ENCODE data around the gene FBXO21. TPM values are rescaled to one million over a fixed set of nuclear protein-coding genes. Genes with fewer than 3 reads are reported as not detected.
"Not testable (repeated sequence)": the region's sequence is repeated elsewhere in the genome, so short reads cannot be mapped to it uniquely, and the experiment has no call there.

The FBXO21 gene
- total RNA-seq, 2 experiments from 2014 or later = 21.7 to 26.1 TPM

- Mint-ChIP-seq H3K27me3 (no peaks in the 10 kb centered on the region), H3K36me3 (ENCODE audit: low read depth) (no peaks in the 10 kb centered on the region), H3K9me3 (no peaks in the 10 kb centered on the region), H3K27ac (no peak overlapping the region), H3K4me1 (no peaks in the 10 kb centered on the region), H3K4me3 (no peak overlapping the region)
- DNase-seq = no peak
- ChIA-PET CTCF (interaction anchor here (0.6 to 4.1 kb wide), 8 partner anchors 8 to 867 kb away, joined by 3 to 97 read pairs (median 5); no protein-coding TSS in a partner anchor), POLR2A (interaction anchor here (1.5 kb wide), 1 partner anchor 18 kb away, joined by 5 read pairs; no protein-coding TSS in a partner anchor)
These were observed 71.3 kb downstream of the FBXO21 start for GRCh38 chr12:117118838-117119591.

DNA sequence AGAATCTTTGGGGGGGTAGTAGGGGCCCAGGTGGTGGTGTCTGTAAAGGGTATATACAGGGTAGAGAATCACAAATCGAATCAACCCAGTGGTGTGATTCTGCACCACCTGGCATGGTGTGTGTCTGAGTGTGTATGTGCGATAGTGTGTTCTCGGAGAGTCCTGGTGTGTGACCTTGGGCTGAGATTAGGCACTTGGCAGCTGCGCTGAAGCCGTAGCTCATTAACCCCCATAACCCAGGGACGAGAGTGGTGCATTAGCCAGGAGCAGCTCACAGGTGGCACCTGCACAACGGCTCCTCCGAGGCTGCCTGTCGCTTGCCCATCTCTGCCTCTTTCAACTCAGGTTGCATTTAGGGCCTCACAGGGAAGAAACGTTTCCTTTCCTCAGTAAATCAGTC lies 75.5 kb downstream of the FBXO21 start:
- Mint-ChIP-seq H3K27ac (no peak overlapping the region), H3K4me3 (no peak overlapping the region), H3K27me3 (peaks cover 6% of the 10 kb centered on the region), H3K4me1 (no peaks in the 10 kb centered on the region), H3K9me3 (no peaks in the 10 kb centered on the region), H3K36me3 (ENCODE audit: low read depth) (no peaks in the 10 kb centered on the region)
- POLR2A ChIA-PET = no interaction called here
- DNase-seq = no peak
- CTCF ChIA-PET = no interaction called here

DNA sequence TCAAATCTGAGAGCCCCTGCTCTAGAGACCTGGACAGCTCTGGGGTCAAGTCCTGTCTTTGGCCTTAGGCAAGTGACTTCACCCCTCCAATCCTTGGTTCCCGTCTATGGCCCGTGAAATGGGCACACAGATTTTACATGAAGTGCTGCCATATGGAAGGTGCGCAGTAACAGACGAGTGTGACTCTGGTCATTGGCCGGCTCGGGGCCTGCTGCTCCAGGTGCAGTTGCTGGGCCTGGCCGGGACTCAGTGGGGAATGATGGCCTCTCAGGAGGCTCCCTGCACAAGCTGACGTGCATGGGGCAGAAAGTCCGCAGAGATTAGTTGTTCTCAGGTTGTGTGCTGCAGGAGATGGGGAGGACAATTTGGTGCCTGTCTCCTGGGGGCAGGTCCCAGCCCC lies 77.0 kb downstream of the FBXO21 start:
- ChIA-PET CTCF (interaction anchor here (1.2 to 1.3 kb wide), 2 partner anchors 18 to 122 kb away, joined by 3 read pairs; no protein-coding TSS in a partner anchor), POLR2A (interaction anchor here (1.3 kb wide), 1 partner anchor 15 kb away, joined by 3 read pairs; no protein-coding TSS in a partner anchor)
- no peaks in the 10 kb centered on the region for H3K36me3 Mint-ChIP-seq (ENCODE audit: low read depth)
- H3K4me1 Mint-ChIP-seq = no peaks in the 10 kb centered on the region
- no peak overlapping the region for H3K27ac Mint-ChIP-seq
- DNase-seq = no peak
- peaks cover 11% of the 10 kb centered on the region for H3K27me3 Mint-ChIP-seq
- no peaks in the 10 kb centered on the region for H3K9me3 Mint-ChIP-seq
- no peak overlapping the region for H3K4me3 Mint-ChIP-seq

GRCh38 chr12:117111821-117112595 lies 78.3 kb downstream of the FBXO21 start:
- H3K36me3 Mint-ChIP-seq (ENCODE audit: low read depth) = no peaks in the 10 kb centered on the region
- CTCF ChIA-PET = interaction anchor here (0.5 to 1.7 kb wide), 6 partner anchors 9 to 408 kb away, joined by 3 to 4 read pairs (median 3); no protein-coding TSS in a partner anchor
- no peaks in the 10 kb centered on the region for H3K4me1 Mint-ChIP-seq
- H3K4me3 Mint-ChIP-seq = no peak overlapping the region
- no peaks in the 10 kb centered on the region for H3K9me3 Mint-ChIP-seq
- POLR2A ChIA-PET = no interaction called here
- peaks cover 19% of the 10 kb centered on the region for H3K27me3 Mint-ChIP-seq
- no peak overlapping the region for H3K27ac Mint-ChIP-seq
- no peak for DNase-seq

GRCh38 chr12:117111386-117111785 lies 78.9 kb downstream of the FBXO21 start:
- Mint-ChIP-seq H3K4me3 (no peak overlapping the region), H3K27ac (no peak overlapping the region), H3K4me1 (peaks cover 1% of the 10 kb centered on the region), H3K27me3 (peaks cover 19% of the 10 kb centered on the region), H3K9me3 (no peaks in the 10 kb centered on the region), H3K36me3 (ENCODE audit: low read depth) (no peaks in the 10 kb centered on the region)
- ChIA-PET CTCF (interaction anchor here (0.8 to 1.7 kb wide), 3 partner anchors 8 to 88 kb away, joined by 3 to 4 read pairs (median 3); no protein-coding TSS in a partner anchor), POLR2A (no interaction called here)
- DNase-seq = no peak

GRCh38 chr12:117109943-117110635 lies 80.2 kb downstream of the FBXO21 start:
- CTCF ChIA-PET = interaction anchor here (1.1 kb wide), 1 partner anchor 9 kb away, joined by 3 read pairs; no protein-coding TSS in a partner anchor
- POLR2A ChIA-PET = no interaction called here
- Mint-ChIP-seq H3K4me1 (peaks cover 14% of the 10 kb centered on the region), H3K9me3 (no peaks in the 10 kb centered on the region), H3K4me3 (no peak overlapping the region), H3K27ac (no peak overlapping the region), H3K36me3 (ENCODE audit: low read depth) (no peaks in the 10 kb centered on the region), H3K27me3 (peaks cover 27% of the 10 kb centered on the region)
- no peak for DNase-seq

GRCh38 chr12:117105902-117106301 lies 84.4 kb downstream of the FBXO21 start:
- no peaks in the 10 kb centered on the region for H3K36me3 Mint-ChIP-seq (ENCODE audit: low read depth)
- peaks cover 14% of the 10 kb centered on the region for H3K4me1 Mint-ChIP-seq
- no peak overlapping the region for H3K4me3 Mint-ChIP-seq
- ChIA-PET CTCF (interaction anchor here (1.6 to 2.0 kb wide), 2 partner anchors 13 to 80 kb away, joined by 3 to 5 read pairs; no protein-coding TSS in a partner anchor), POLR2A (interaction anchor here (0.6 to 1.0 kb wide), 2 partner anchors 28 to 43 kb away, joined by 3 read pairs; no protein-coding TSS in a partner anchor)
- no peaks in the 10 kb centered on the region for H3K9me3 Mint-ChIP-seq
- no peak overlapping the region for H3K27ac Mint-ChIP-seq
- DNase-seq = peak; percentile 62
- H3K27me3 Mint-ChIP-seq = peaks cover 45% of the 10 kb centered on the region

GRCh38 chr12:117104003-117104402 lies 86.3 kb downstream of the FBXO21 start:
- CTCF ChIA-PET = interaction anchor here (2.0 kb wide), 1 partner anchor 78 kb away, joined by 5 read pairs; no protein-coding TSS in a partner anchor
- H3K36me3 Mint-ChIP-seq (ENCODE audit: low read depth); H3K9me3 Mint-ChIP-seq; POLR2A ChIA-PET; H3K4me3 Mint-ChIP-seq; H3K27ac Mint-ChIP-seq; DNase-seq: not testable (repeated sequence)
- H3K4me1 Mint-ChIP-seq = peaks cover 23% of the 10 kb centered on the region
- peaks cover 42% of the 10 kb centered on the region for H3K27me3 Mint-ChIP-seq

DNA sequence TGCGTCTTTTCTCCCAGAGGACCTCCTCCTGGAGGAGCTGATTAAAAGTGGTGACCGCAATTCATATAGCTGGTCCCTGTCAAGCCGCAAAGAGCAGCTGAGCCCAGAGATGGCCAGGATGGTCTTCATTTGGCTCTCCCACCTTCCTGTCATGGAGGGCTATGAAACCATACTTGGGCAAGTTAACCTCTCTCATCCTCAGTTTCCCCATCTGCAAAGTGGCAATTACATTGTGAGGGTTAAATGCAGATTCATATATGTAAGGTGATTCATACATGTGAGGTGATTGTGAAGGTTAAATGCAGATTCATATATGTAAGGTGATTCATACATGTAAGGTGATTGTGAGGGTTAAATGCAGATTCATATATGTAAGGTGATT lies 87.5 kb downstream of the FBXO21 start:
- Mint-ChIP-seq H3K27me3 (peaks cover 44% of the 10 kb centered on the region), H3K9me3 (no peaks in the 10 kb centered on the region), H3K4me3 (no peak overlapping the region), H3K36me3 (ENCODE audit: low read depth) (no peaks in the 10 kb centered on the region), H3K27ac (no peak overlapping the region), H3K4me1 (peaks cover 26% of the 10 kb centered on the region)
- no peak for DNase-seq
- POLR2A ChIA-PET = interaction anchor here (1.2 kb wide), 1 partner anchor 28 kb away, joined by 3 read pairs; no protein-coding TSS in a partner anchor
- CTCF ChIA-PET = interaction anchor here (0.6 kb wide), 1 partner anchor 335 kb away, joined by 3 read pairs; no protein-coding TSS in a partner anchor

DNA sequence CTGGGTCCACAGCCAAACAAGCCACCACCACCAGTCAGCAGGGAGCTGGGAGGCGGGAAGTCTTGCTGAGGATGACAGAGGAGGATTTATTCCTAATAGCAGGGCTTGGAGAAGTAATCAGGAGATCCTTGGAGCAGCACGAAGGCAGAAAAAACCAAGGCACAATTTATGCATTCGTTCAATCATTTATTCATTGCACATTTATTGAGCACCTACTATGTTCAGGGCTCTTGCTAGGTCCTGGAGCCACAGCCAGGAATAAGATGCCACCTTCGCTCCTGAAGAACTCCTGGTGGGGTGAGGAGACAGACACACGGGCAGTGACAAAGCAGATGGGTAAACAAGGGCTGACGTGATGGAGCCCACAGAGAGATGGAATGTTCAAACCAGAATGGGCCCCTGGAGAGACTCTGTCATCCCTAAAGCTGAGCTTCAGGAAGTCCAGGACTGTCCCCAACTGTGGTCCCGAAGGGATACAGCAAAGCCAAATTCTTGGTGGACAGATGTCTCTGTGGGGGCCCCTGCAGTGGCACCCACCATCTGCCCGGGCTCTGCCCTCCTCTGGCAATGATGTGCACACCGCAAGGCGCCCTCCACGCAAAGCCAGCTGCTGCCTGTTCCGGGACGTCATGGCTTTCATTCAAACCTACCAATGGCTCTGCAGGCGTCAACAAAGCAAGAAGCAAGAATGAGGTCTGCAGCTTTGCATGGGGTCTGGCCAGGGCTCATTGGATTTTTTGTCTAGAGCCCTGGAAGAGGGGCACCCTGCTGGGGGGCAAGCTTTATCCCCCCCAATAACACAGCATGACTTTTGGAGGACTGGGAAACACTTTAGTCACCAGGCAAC lies 88.1 kb downstream of the FBXO21 start:
- no peak overlapping the region for H3K27ac Mint-ChIP-seq
- POLR2A ChIA-PET = interaction anchor here (1.2 to 1.8 kb wide), 2 partner anchors 17 to 29 kb away, joined by 3 to 5 read pairs; no protein-coding TSS in a partner anchor
- CTCF ChIA-PET = interaction anchor here (0.6 kb wide), 1 partner anchor 334 kb away, joined by 3 read pairs; no protein-coding TSS in a partner anchor
- DNase-seq = no peak
- H3K27me3 Mint-ChIP-seq = peaks cover 45% of the 10 kb centered on the region
- peaks cover 32% of the 10 kb centered on the region for H3K4me1 Mint-ChIP-seq
- H3K9me3 Mint-ChIP-seq = no peaks in the 10 kb centered on the region
- H3K36me3 Mint-ChIP-seq (ENCODE audit: low read depth) = no peaks in the 10 kb centered on the region
- H3K4me3 Mint-ChIP-seq = no peak overlapping the region

DNA sequence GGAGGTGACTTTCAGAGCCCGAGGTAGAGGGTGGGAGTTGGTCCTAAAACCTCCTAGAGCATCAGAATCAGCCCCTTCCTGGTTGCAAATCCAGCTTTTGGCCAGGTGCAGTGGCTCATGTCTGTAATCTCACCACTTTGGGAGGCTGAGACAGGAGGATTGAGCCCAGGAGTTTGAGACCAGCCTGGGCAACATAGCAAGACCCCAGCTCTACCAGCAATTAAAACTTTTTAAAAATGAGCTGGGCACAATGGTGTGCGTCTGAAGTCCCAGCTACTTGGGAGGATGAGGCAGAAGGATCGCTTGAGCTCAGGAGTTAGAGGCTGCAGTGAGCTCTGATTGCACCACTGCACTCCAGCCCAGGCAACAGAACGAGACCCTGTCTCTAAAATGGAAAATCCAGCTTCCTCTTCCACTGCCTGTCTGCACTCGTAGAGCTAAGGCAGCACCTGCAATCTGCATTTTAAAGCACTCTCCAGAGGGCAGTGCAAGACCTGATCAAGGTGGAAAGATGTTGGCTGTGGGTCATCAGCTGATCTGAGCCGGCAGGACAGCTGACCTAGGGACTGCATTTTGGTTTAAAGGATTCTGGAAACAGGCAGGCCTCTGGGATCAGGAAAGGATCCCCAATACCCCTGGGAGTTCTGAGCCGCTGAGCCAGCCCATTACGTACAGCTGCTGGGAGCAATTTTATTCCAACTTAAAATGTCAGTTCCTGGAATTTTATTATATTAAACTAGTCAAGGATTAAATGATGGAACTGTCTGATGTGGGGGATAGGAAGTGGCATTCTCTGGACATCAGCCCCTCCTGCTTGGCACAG lies 89.2 kb downstream of the FBXO21 start:
- ChIA-PET POLR2A (interaction anchor here (0.8 to 1.8 kb wide), 2 partner anchors 18 to 28 kb away, joined by 3 to 5 read pairs; no protein-coding TSS in a partner anchor), CTCF (no interaction called here)
- Mint-ChIP-seq H3K27me3 (peaks cover 50% of the 10 kb centered on the region), H3K4me1 (peaks cover 31% of the 10 kb centered on the region), H3K4me3 (no peak overlapping the region), H3K36me3 (ENCODE audit: low read depth) (no peaks in the 10 kb centered on the region), H3K9me3 (no peaks in the 10 kb centered on the region), H3K27ac (no peak overlapping the region)
- no peak for DNase-seq

All from activated CD4-positive, alpha-beta memory T cell treated with anti-CD3 and anti-CD28 coated beads, Interleukin-2, amount 10 ng/mL, durations not matched to agents 7 days and 5 days (primary cell).